GM06990 (cell line): ENCODE measurements around the gene SCUBE1.

ENCODE experiments used
- DNase-seq: peaks from one replicate; pipeline ENCODE4 v3.0.0-alpha.2; 2011; ENCODE audit not compliant: insufficient read length; ENCODE audit errors: extremely low read depth
- H3K27me3 ChIP-seq: replicated peaks from 2 replicates; pipeline ENCODE4 v1.6.0; 2011; ENCODE audit warnings: low read length; ENCODE audit not compliant: control insufficient read depth, insufficient read depth
- H3K36me3 ChIP-seq: 2 replicates; pipeline ENCODE4 v1.5.1; 2011; ENCODE audit warnings: low read length; ENCODE audit not compliant: control insufficient read depth, insufficient read depth
- H3K4me3 ChIP-seq: replicated peaks from 2 replicates; pipeline ENCODE4 v1.5.1; 2011; ENCODE audit warnings: low read depth, mild to moderate bottlenecking, control low read depth, low read length
- CTCF ChIP-seq: IDR thresholded peaks from 2 replicates; pipeline ENCODE4 v1.5.1; 2011; ENCODE audit warnings: low read length, control low read depth, mild to moderate bottlenecking, inconsistent platforms; ENCODE audit not compliant: insufficient read depth, poor library complexity, severe bottlenecking

Gene SCUBE1

GRCh38 chr22:43208703-43209522, 134.3 kb downstream of the SCUBE1 start:
- DNase-seq = no peak
- no peaks in the 10 kb centered on the region for H3K36me3 ChIP-seq
- TF ChIP-seq CTCF = no peak
- H3K27me3 ChIP-seq = peaks cover 1% of the 10 kb centered on the region
- no peak overlapping the region for H3K4me3 ChIP-seq

- Histone ChIP-seq H3K36me3 (no peaks in the 10 kb centered on the region), H3K27me3 (no peaks in the 10 kb centered on the region; the same call in 1 of the 2 replicates), H3K4me3 (no peak overlapping the region)
- no peak for TF ChIP-seq CTCF
- no peak for DNase-seq
Measured at GRCh38 chr22:43207849-43208702, 135.1 kb downstream of the SCUBE1 start.

- H3K4me3 ChIP-seq = no peak overlapping the region
- no peaks in the 10 kb centered on the region; the same call in 1 of the 2 replicates for H3K27me3 ChIP-seq
- no peak for DNase-seq
- no peaks in the 10 kb centered on the region for H3K36me3 ChIP-seq
- TF ChIP-seq CTCF = no peak
Measured at GRCh38 chr22:43207386-43207785, 135.8 kb downstream of the SCUBE1 start.

- TF ChIP-seq CTCF = no peak
- no peaks in the 10 kb centered on the region for H3K36me3 ChIP-seq
- H3K27me3 ChIP-seq = no peaks in the 10 kb centered on the region; the same call in 1 of the 2 replicates
- no peak overlapping the region for H3K4me3 ChIP-seq
- DNase-seq = no peak
Measured at GRCh38 chr22:43206509-43207161, 136.5 kb downstream of the SCUBE1 start.

- H3K36me3 ChIP-seq = no peaks in the 10 kb centered on the region
- no peak for TF ChIP-seq CTCF
- H3K4me3 ChIP-seq = no peak overlapping the region
- H3K27me3 ChIP-seq = no peaks in the 10 kb centered on the region; the same call in 1 of the 2 replicates
- DNase-seq = no peak
Measured at GRCh38 chr22:43205748-43206508, 137.2 kb downstream of the SCUBE1 start.
